ENCODE results near the gene DPEP2. TPM values are rescaled to one million over a fixed set of nuclear protein-coding genes. Genes with fewer than 3 reads are reported as not detected.
A peak's percentile ranks its signal among the peaks of the same experiment; 100 is the strongest.

The DPEP2 gene
- total and polyA plus RNA-seq, 10 of the 15 experiments (the other 5 are each of a cell fraction or from before 2014, with no cell fraction given): 0.04 to 4.0 (median 2.1) TPM

DNA sequence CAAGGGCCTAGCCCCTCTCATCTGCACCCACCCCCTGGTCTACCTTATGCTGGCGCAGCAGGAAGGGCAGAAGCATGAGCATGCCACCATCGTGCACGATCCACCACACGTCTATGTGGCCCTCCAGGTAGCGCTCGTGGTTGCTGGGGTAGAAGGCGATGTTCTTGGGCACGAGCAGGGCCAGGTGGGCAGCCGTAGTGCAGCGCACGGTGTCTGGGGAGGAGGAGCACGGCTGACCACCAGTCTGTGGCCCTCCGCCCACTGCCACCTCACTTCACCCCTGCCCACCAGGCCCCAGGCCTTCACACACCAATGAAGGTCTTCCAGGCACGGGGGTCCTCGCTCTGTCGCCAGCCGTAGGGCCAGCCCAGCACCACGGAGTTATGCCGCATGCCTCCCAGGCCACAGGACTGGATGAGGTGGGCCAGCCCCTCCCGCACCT lies 53.1 kb downstream of the DPEP2 start:
- RAD21 ChIA-PET (ENCODE audit: unreplicated experiment): no interaction called here
- intact Hi-C loops (cut with micrococcal nuclease; ENCODE audit: unreplicated experiment) (no loop called here), in situ Hi-C loops (cut with MboI) (no loop called here)
- Histone ChIP-seq H3K4me2 (ENCODE audit: control insufficient read depth, insufficient read depth) (no peak overlapping the region), H3K9ac (ENCODE audit: control insufficient read depth, insufficient read depth, low read length) (no peak overlapping the region), H2AFZ (ENCODE audit: control insufficient read depth, low read depth, low read length) (no peak overlapping the region), H4K20me1 (ENCODE audit: control insufficient read depth, insufficient read depth) (no peaks in the 10 kb centered on the region), H3K27ac (ENCODE audit: control insufficient read depth, insufficient read depth) (no peak overlapping the region), H3K9me3 (replicated peaks; ENCODE audit: control insufficient read depth, insufficient read depth, low read length) (no peaks in the 10 kb centered on the region), H3K36me3 (ENCODE audit: control insufficient read depth in 2 of 2, insufficient read depth in 2 of 2, low read length in 1 of 2) (peaks cover 0 to 12% of the 10 kb centered on the region in 2 experiments; a peak in 3 of 4 replicates), H3K79me2 (ENCODE audit: control insufficient read depth, insufficient read depth, low read length) (no peaks in the 10 kb centered on the region), H3K27me3 (replicated peaks in 1 of 2; ENCODE audit: control insufficient read depth in 2 of 2, insufficient read depth in 2 of 2, low read length in 1 of 2) (no peaks in the 10 kb centered on the region), H3K4me3 (no peak overlapping the region), H3K4me1 (ENCODE audit: control insufficient read depth, insufficient read depth, low read length) (no peaks in the 10 kb centered on the region)
- no peak for TF ChIP-seq TCF7 (IDR thresholded peaks at IDR 0.05; ENCODE audit: borderline replicate concordance)
- TF ChIP-seq POLR2A (IDR thresholded peaks at IDR 0.05; ENCODE audit: low read depth, low read length): peak; percentile 23
- SMC1A ChIA-PET (ENCODE audit: uncharacterized antibody, unreplicated experiment): no interaction called here
- no peak for ATAC-seq
- DNase-seq (ENCODE audit: low read depth, low spot score): no peak
- no TSS peak for BruUV-seq (replicated peaks)
- POLR2A ChIA-PET: no interaction called here
- no peak for FAIRE-seq
- CTCF ChIA-PET: interaction anchor here (0.9 kb wide), 1 partner anchor 94 kb away, joined by 3 read pairs; no protein-coding TSS in a partner anchor
- 97% methylated on average over 20 of the region's 20 CpGs for WGBS (ENCODE audit: insufficient coverage, insufficient replicate concordance, low lambda C conversion rate, missing lambda C conversion rate)

DNA sequence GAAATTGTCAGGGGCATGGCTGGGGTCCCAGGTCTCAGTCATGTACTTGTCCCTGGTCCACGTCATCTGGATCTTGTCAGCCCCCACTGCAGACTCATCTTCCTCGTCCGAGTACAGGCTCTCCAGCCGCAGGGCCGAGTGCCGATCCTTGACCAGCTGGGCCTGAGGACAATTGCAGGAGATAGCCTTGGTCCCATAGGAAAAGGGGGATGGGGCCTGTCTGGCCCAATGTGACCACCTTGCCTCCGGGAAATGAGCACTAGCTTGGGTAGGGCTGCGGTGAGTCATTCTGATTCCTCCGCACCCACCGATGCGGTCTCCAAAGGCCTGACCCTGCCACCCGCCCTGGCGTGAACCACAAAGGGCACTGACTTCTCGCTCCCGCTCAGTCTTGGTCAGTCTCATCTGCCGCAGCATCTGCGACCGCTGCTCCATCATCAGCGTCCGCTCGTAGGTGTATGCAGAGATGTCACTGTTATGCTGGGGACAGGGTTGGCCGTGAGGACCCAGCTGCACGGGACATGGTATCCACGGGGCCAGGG lies 53.8 kb downstream of the DPEP2 start:
- Histone ChIP-seq H3K9ac (ENCODE audit: control insufficient read depth, insufficient read depth, low read length) (no peak overlapping the region), H3K36me3 (ENCODE audit: control insufficient read depth in 2 of 2, insufficient read depth in 2 of 2, low read length in 1 of 2) (peaks cover 0 to 12% of the 10 kb centered on the region in 2 experiments; a peak in 3 of 4 replicates), H4K20me1 (ENCODE audit: control insufficient read depth, insufficient read depth) (no peaks in the 10 kb centered on the region), H3K27me3 (replicated peaks in 1 of 2; ENCODE audit: control insufficient read depth in 2 of 2, insufficient read depth in 2 of 2, low read length in 1 of 2) (no peaks in the 10 kb centered on the region), H3K4me2 (ENCODE audit: control insufficient read depth, insufficient read depth) (no peak overlapping the region), H3K9me3 (replicated peaks; ENCODE audit: control insufficient read depth, insufficient read depth, low read length) (no peaks in the 10 kb centered on the region), H2AFZ (ENCODE audit: control insufficient read depth, low read depth, low read length) (no peak overlapping the region), H3K79me2 (ENCODE audit: control insufficient read depth, insufficient read depth, low read length) (no peaks in the 10 kb centered on the region), H3K4me1 (ENCODE audit: control insufficient read depth, insufficient read depth, low read length) (no peaks in the 10 kb centered on the region), H3K27ac (ENCODE audit: control insufficient read depth, insufficient read depth) (no peak overlapping the region), H3K4me3 (no peak overlapping the region)
- SMC1A ChIA-PET (ENCODE audit: uncharacterized antibody, unreplicated experiment): no interaction called here
- intact Hi-C loops (cut with micrococcal nuclease; ENCODE audit: unreplicated experiment): no loop called here
- POLR2A ChIA-PET: interaction anchor here (1.3 kb wide), 1 partner anchor 20 kb away, joined by 3 read pairs; no protein-coding TSS in a partner anchor
- in situ Hi-C loops (cut with MboI): no loop called here
- ATAC-seq (no peak), DNase-seq (ENCODE audit: low read depth, low spot score) (no peak), FAIRE-seq (no peak)
- WGBS (ENCODE audit: insufficient coverage, insufficient replicate concordance, low lambda C conversion rate, missing lambda C conversion rate): 77% methylated on average over 24 of the region's 24 CpGs
- RAD21 ChIA-PET (ENCODE audit: unreplicated experiment): no interaction called here
- BruUV-seq (replicated peaks): TSS peak; percentile 47
- CTCF ChIA-PET: no interaction called here
- TF ChIP-seq BMI1 (IDR thresholded peaks at IDR 0.05; ENCODE audit: borderline replicate concordance) (no peak), SP1 (IDR thresholded peaks at IDR 0.05; ENCODE audit: low read depth, low read length) (no peak), NBN (IDR thresholded peaks at IDR 0.05) (no peak), CBFB (IDR thresholded peaks at IDR 0.05; ENCODE audit: low read depth) (no peak), BHLHE40 (IDR thresholded peaks at IDR 0.05; ENCODE audit: borderline replicate concordance in 1 of 2, low read depth in 2 of 2, low read length in 1 of 2) (no peak), CBX3 (IDR thresholded peaks at IDR 0.05; ENCODE audit: borderline replicate concordance, low read depth) (no peak), YY1 (IDR thresholded peaks at IDR 0.05; ENCODE audit: low read depth, low read length) (no peak), NFYA (IDR thresholded peaks at IDR 0.05; ENCODE audit: borderline replicate concordance, low read depth, low read length) (no peak), EGR1 (IDR thresholded peaks at IDR 0.05; ENCODE audit: borderline replicate concordance in 1 of 2, low read depth in 2 of 2, low read length in 2 of 2) (no peak), DPF2 (IDR thresholded peaks at IDR 0.05) (no peak), ZNF207 (IDR thresholded peaks at IDR 0.05; ENCODE audit: borderline replicate concordance) (no peak), JUND (IDR thresholded peaks at IDR 0.05; ENCODE audit: low read depth, low read length) (no peak), NFXL1 (IDR thresholded peaks at IDR 0.05; ENCODE audit: borderline replicate concordance) (no peak), ATF7 (IDR thresholded peaks at IDR 0.05; ENCODE audit: low read depth) (no peak)
- TF ChIP-seq, protein P1, sequence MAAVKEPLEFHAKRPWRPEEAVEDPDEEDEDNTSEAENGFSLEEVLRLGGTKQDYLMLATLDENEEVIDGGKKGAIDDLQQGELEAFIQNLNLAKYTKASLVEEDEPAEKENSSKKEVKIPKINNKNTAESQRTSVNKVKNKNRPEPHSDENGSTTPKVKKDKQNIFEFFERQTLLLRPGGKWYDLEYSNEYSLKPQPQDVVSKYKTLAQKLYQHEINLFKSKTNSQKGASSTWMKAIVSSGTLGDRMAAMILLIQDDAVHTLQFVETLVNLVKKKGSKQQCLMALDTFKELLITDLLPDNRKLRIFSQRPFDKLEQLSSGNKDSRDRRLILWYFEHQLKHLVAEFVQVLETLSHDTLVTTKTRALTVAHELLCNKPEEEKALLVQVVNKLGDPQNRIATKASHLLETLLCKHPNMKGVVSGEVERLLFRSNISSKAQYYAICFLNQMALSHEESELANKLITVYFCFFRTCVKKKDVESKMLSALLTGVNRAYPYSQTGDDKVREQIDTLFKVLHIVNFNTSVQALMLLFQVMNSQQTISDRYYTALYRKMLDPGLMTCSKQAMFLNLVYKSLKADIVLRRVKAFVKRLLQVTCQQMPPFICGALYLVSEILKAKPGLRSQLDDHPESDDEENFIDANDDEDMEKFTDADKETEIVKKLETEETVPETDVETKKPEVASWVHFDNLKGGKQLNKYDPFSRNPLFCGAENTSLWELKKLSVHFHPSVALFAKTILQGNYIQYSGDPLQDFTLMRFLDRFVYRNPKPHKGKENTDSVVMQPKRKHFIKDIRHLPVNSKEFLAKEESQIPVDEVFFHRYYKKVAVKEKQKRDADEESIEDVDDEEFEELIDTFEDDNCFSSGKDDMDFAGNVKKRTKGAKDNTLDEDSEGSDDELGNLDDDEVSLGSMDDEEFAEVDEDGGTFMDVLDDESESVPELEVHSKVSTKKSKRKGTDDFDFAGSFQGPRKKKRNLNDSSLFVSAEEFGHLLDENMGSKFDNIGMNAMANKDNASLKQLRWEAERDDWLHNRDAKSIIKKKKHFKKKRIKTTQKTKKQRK (IDR thresholded peaks at IDR 0.05; ENCODE audit: low read depth, low read length): no peak

Measured in GM12878 (cell line).